RKO (cell line): ENCODE results near the gene CEP131.

Source experiments
- DNase-seq: peaks from one replicate; pipeline ENCODE4 v3.0.0-alpha.2; 2016; ENCODE audit warnings: low spot score

The CEP131 gene

GRCh38 chr17:81199482-81199830 lies 23.3 kb downstream of the CEP131 start:
- no peak for DNase-seq

- DNase-seq: no peak
These were observed 23.8 kb downstream of the CEP131 start for GRCh38 chr17:81198826-81199481.

DNA sequence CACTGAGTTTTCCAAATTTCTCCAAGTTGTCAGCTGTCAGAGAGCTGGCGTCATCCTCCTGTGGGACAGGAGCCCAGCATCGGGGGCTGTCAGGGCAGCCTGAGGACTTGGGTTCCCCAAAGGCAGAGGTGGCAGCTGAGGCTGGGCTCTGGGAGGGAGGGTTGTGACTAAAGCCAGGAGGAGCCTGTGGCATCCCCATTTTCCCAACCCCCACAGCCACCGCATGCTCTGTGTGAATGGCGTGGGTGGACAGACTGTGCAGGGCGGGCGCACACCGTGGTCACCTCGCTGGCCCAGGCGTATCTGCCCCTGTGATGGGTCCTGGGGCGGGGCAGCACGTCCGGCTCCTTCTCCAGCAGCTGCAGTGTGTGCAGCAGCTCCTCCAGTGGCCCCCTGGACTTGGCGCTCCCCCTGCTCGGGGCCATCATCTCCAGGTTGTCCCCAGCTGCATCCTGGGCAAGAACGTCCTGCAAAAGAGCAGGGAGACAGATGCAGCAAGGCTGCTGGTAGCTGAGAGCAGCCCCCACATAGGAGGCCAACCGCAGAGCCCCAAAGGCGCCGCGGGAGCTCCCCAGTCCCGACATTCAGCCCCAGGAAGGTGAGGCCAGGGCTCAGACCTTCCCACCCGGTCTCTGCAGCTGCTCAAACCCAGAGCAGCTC lies 24.8 kb downstream of the CEP131 start:
- DNase-seq: no peak

- no peak for DNase-seq
These were observed 25.4 kb downstream of the CEP131 start for GRCh38 chr17:81197409-81197795.

GRCh38 chr17:81196505-81197408 lies 26.0 kb downstream of the CEP131 start:
- no peak for DNase-seq

GRCh38 chr17:81195941-81196495 lies 26.7 kb downstream of the CEP131 start:
- no peak for DNase-seq

DNA sequence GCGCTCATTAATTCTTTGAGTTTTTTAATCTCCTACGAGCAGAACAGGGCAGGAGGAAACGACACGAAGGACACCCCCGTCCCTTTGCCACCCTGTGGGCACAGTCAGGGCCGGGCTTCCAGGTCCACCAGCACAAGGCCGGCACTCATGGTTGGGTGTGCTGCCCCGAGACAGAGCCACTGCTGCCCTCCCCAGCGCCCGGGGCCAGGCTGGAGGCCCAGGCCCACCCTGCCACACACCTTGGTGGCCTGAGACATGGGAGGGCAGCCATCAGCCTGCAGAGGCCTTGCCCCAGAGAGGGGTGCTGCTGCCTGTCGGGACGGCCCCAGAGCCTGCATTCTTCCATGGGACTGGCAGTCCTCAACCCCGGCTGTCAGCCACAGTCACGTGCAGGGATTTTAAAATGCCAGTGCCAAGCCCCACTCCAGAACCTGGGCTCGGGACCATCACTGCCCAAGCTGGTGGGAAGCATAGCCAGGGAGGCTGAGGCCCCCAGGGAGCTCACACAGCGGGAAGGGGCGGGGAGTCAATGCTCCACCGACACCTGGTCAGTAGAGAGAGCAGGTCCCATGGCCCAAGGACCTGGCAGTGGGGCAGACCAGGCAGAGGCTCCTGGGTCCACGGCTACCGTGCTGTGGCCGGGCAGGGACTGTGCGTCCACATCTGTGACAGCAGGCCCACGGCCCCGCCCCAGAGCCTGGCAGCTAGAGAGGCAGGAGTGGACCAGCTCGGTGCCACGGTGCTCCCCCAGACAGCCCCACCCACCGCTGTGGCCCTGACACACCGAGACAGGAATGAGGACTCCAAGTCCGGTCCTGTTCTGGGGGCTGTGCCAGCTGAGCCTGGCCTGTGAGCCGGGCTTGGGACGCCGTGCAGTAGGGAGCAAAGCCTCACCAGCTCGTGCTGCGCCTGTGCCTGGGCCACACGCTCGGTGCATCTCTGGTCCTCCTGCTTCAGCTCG lies 27.5 kb downstream of the CEP131 start:
- no peak for DNase-seq

DNA sequence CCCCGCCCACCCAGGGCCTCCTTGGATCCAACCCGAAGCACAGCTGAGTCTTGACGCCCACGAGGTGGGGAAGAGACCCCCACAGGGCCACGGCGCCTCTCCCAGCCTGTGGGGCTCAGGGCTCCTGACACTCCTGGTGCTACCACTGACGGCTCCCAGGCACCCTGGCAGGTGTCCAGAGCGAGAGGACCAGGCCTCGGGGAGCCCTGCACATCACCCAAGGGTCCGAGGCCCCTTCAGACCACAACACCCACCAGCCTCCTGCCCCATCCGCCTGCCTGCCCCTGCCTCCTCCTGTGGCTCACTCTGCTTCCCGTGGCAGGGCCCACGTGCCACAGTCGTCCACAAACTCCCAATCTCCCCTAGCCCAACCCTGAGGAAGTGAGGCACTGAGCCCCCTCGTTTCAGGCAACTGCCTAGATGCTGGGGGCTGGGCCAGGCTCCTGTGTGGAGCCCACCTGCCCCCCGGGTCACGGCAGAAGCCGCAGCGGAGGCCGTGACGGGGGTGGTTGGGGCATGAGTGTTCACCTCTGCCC lies 28.5 kb downstream of the CEP131 start:
- no peak for DNase-seq

- DNase-seq: no peak
These were observed 29.1 kb downstream of the CEP131 start for GRCh38 chr17:81193470-81194224.

GRCh38 chr17:81193051-81193410 lies 29.7 kb downstream of the CEP131 start:
- no peak for DNase-seq

- no peak for DNase-seq
These were observed 30.2 kb downstream of the CEP131 start for GRCh38 chr17:81192386-81193050.

- DNase-seq: no peak
These were observed 31.1 kb downstream of the CEP131 start for GRCh38 chr17:81191646-81192045.

- no peak for DNase-seq
These were observed 31.6 kb downstream of the CEP131 start for GRCh38 chr17:81191116-81191515.

DNA sequence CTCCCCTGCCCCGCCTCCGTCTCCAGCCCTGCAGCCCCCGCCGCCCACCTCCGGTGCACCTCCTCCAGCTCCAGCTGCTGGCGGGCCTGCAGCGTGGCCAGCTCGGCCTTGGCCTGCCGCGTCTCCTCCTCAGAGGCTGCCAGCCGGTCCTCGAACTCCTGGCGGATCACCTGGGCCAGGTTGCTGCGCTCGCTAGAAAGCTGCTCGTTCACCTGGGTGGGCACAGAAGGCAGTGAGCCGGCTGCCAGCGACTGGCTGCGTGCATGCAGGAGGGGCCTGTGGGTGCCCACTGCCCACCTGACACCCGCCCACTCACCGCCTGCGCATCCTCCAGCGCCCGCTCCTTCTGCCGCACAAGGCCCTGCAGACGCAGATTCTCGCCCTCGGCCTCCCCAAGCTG lies 32.2 kb downstream of the CEP131 start:
- no peak for DNase-seq

- DNase-seq: no peak
These were observed 32.9 kb downstream of the CEP131 start for GRCh38 chr17:81189670-81190530.

- DNase-seq: no peak
These were observed 33.7 kb downstream of the CEP131 start for GRCh38 chr17:81189016-81189415.

- DNase-seq: no peak
These were observed 34.3 kb downstream of the CEP131 start for GRCh38 chr17:81188491-81188840.

DNA sequence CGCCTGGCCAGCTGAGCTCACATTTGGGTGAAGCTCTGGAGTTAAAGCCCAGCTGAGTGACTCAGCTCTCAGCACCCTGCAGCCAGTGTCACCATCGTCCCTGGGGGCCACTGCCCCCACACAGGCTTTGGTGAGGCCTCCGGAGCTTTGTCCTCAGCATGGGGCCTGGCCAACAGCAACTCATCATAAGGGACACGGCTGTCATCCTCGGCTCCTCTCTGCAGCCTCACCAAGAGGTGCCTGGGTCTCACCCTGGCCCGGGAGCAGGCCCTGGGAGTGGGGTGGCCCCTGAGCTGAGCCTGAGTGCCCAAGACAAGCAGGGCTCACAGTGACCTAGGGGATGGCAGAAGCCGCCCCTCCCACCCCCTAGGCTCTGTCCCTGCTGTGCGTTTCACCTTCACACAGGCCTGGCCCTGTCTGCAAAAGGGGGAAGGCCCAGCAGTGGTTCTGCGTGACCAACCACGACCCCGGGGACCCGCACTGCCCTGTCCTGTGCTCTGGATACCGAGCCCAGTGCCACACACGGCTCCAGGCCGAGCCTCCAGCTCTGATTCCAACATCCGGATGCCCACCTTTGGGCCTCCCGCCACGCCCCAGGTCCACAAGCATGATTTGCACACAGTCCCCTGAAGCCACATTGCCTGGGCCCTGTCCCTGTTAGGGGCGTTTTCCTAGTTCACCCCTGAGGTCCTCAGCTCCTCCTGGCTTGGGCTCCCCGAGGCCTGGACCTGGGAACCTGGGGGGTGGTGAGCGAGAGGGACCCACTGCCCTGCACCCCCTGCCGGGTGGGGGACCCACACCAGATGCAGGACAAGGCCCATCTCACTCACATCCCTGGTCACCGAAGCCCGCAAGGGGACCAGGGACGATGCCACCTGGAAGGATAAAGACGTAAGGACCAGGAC lies 34.9 kb downstream of the CEP131 start:
- no peak for DNase-seq
